GM18507 (cell line): ENCODE data around the gene ACYP2.
"Not testable (repeated sequence)": the region's sequence is repeated elsewhere in the genome, so short reads cannot be mapped to it uniquely, and the experiment has no call there.

Source experiments
- DNase-seq: peaks from one replicate; pipeline ENCODE4 v3.0.0; 2011; ENCODE audit warnings: low read depth; ENCODE audit not compliant: insufficient read length; ENCODE audit errors: extremely low spot score
- FAIRE-seq: peaks from 2 replicates; lab custom pipeline; 2011; peaks lifted over from hg19 to GRCh38; lab: Jason Lieb, UNC

Gene ACYP2

GRCh38 chr2:54256091-54256694 is 140.8 kb downstream of the ACYP2 start, which contains the start of gene TSPYL6:
TSS of gene TSPYL6 (minus strand) at chr2:54256229. CDS start at chr2:54256151, 78 bp downstream.
- FAIRE-seq (no peak), DNase-seq (no peak)

DNA sequence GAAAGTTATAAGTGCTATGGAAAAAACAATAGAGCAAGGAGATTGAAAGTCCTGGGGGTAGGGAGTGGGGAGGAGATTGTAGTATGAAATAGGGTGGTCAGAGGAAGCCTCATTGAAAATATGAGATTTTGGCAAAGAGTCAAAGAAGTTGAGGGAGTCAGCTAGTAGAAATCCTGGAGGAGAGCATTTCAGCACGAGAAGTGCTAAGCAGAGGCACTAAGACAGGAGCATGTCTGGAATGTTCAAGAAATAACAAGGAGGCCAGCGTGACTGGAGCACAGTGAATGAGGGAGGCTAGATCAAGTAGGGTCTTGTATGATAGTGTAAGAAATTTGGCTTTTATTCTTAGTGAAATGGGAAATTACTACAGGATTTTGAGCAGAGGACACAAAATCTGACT is 142.8 kb downstream of the ACYP2 start:
- DNase-seq (no peak), FAIRE-seq (no peak)

DNA sequence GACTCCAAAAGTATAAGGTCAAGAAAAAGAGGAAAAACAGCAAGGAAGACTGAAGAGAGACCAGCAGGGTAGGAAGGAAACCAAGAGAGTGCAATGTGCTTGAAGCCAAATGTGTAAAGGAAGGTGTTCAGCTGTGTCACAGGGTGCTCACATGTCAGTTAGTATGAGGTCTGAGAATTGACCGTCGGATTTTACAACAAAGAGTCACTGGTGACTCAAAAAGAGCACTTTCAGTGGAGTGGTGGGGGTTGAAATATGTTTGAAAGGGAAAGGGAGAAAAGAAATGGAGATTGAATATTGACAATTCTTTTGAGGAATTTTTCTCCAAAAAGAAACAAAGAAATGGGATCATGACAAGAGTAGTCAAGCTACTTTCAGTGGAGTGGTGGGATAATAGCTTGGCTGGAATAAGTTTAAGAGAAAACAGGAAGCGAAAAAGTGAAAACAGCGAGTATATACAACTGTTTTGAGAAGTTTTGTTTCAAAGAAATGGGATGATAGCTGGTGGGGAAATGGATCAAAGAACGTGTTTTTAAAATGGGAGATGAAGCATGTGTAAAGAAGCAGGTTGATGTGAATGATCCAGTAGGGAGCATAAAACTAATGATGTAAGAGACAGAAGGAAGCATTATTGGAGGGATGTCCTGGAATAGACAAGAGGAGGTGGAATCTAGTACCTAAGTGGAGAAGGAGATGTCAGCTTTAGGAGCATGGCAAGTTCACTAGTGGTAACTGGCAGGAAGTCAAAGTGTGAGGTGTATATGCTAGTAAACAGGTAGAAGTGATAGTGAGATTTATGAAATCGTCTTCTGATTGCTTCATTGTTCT is 144.2 kb downstream of the ACYP2 start:
- DNase-seq (peak; percentile 11), FAIRE-seq (peak; percentile 57)

DNA sequence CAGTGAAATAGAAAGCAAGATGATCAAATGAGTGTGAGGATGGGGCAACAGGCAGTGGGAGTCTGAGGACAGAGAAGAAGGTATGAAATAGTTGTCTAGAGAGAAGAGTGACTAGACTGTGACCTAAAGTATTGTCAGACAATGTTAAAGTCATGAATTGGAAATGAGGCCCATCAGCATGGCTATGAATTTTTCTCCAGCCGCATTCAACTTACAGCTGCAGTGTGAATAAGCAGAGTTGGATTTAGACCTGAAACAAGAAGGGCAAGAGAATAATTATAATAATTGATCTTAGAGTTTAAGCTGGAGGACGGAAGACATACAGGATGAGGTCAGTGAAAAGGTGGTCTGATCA is 144.8 kb downstream of the ACYP2 start:
- no peak for FAIRE-seq

DNA sequence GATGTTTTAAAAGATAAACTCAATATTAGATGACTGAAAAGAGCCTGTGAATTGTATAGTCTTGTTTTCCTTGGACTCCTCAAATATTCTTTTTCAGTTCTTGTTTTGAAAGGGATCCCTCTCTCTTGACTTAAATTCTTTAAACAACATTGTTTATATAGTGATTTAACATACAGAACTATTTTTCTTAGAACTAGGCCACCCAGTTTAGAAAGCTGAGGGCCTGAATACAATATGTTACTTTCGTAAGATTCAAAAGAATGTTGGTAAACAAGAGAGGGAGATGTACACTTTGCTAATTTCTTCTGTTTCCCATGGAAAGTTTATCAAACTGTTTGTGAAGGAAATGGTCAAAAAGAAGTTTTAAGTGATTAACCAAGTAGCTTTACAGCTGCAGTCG is 146.1 kb downstream of the ACYP2 start:
- FAIRE-seq (no peak), DNase-seq (no peak)

More for the DNA sequence above, 144.8 kb downstream of the ACYP2 start:
- no peak for DNase-seq

- no peak for DNase-seq
- FAIRE-seq: no peak
Observed at GRCh38 chr2:54262015-54262765, 146.8 kb downstream of the ACYP2 start.

GRCh38 chr2:54265081-54265480 is 149.7 kb downstream of the ACYP2 start:
- FAIRE-seq, DNase-seq: not testable (repeated sequence)

DNA sequence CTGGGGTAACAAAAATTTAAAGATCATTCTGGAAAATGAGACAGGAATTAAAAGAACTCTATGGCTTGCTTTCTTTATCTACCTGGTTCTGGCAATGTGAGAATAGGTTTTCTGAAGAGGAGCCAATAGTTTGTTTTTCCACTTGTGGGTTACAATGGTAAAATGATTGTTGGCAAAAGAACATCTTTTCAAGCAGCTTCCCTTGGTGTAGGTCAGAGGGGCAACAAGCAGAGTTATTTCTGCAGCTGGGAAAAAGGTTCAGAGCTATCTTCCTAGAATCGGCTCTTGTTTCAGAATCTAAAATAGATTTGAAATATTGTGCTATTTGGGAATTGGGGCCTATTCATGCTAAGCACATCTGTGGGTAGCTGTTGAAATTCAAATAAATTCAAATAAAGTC is 152.2 kb downstream of the ACYP2 start:
- FAIRE-seq (no peak), DNase-seq (no peak)

- DNase-seq: no peak
- FAIRE-seq: peak; percentile 26
Observed at GRCh38 chr2:54271189-54271588, 155.8 kb downstream of the ACYP2 start.

DNA sequence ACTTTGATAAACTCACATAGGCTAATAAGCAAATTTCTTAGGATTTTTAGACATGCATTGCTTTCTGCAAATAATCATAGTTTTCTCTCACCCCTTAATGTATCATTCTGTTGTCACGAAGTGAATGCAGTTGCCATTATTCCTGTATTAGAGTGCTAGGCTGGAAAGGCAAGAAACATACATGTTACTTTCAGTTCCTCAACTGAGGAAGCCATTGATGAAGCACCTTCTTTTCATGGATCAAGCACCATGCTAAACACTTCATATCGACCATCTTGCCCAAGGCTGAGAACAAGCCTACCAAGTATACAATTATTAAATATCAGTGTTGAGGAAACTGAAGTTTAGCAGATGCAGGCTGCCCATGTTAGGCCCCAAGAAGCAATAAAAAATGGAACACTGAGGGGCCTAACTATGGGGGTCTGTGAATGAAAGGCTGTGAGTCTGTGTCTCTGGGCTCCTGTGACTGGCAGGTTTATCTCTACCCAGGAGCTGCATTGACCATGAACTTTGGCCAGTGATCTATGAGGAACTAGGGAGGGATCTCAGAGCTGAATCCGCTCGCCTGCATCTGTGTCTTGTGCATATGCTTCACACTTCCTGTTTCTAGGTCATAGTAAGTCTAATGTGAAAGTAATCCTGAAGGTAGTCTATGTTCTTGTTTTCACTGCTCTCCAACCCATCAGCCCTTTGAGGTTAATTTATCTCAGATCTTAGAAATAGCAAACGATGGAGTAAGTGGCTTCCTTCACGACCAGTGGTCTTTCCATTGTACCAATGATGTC is 156.6 kb downstream of the ACYP2 start:
- peak; percentile 22 for DNase-seq
- FAIRE-seq: peak; percentile 76

- FAIRE-seq: no peak
- DNase-seq: no peak
Observed at GRCh38 chr2:54274781-54275242, 159.4 kb downstream of the ACYP2 start.

DNA sequence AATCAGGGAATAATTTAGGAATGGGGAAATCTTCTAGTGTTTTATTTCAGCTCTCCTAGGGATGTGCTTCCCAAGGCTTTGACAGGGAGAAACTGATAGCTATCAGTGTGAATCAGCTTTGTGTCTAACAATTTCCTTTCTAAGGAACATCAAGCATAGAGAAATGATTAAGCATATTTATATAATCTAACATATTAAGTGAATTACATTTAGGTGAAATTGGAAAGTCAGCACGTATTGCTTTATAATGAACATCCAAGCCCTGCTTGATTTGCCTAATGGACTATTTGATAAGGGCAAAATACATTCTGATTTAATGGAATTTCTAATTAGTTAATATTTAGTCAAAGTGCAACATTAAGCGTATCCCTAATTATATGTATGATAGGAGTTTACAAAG is 160.1 kb downstream of the ACYP2 start:
- FAIRE-seq (no peak), DNase-seq (no peak)

GRCh38 chr2:54279385-54279784 is 164.0 kb downstream of the ACYP2 start:
- FAIRE-seq: no peak
- DNase-seq: no peak

GRCh38 chr2:54284826-54285225 is 169.4 kb downstream of the ACYP2 start:
- FAIRE-seq: no peak

DNA sequence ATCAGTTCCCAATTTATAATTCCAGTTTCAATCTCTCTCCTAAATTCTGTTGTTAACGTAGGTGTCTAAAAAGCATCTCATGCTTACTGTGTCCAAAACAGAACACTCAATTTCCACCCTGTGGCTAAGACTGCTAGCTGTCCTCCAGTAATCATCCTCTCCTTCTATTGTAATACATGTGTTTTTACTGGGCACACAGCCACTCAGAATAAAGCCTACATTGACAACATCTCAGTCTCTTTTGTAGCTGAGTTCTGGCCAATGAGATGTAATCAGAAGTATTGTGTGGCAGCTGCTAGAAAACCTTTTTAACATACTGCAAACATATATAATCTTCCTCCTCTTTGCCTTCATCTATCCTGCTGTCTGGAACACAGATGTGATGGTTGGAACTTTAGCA is 170.0 kb downstream of the ACYP2 start:
- DNase-seq: no peak
- peak; percentile 33 for FAIRE-seq

More at GRCh38 chr2:54284826-54285225, 169.4 kb downstream of the ACYP2 start:
- DNase-seq: no peak

DNA sequence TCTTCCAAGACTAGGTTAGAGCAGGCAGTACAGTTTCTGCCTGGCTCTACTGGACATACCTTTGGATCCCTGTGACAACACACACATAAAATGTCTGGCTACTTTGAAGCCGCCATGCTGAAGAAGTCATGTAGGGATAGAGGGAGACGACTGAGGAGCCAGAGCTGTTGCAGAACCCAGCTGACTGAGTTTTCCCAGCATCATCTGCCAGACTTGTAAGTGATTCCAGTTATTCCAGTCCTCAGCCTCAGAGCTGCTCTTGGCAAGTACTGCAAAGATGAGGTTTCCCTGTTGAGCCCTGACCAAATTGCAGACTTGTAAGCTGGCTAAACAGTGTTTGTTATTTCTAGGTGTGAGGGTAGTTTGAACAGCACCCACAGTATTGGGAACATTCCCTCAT is 172.1 kb downstream of the ACYP2 start:
- no peak for FAIRE-seq
- no peak for DNase-seq

DNA sequence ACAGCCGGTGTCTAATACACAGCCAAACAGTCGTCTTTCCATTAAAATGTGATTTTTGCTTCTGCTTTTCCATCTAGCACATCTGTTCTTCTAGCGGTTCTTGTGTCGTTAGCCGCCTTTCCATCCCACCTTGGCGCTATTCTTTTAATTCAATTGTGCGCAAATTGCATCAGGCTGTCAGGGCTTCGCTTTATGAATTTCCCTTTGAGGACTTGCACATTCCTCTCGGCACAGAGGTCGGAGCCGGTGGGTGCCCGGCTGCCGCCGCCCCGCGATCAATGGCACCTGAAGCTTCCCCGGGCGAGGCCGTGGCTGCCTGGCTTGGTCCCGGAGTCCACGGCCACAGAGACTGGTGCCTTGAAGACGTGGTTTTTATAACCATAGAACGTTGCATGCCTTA is 174.5 kb downstream of the ACYP2 start:
- FAIRE-seq: no peak
- DNase-seq: no peak

DNA sequence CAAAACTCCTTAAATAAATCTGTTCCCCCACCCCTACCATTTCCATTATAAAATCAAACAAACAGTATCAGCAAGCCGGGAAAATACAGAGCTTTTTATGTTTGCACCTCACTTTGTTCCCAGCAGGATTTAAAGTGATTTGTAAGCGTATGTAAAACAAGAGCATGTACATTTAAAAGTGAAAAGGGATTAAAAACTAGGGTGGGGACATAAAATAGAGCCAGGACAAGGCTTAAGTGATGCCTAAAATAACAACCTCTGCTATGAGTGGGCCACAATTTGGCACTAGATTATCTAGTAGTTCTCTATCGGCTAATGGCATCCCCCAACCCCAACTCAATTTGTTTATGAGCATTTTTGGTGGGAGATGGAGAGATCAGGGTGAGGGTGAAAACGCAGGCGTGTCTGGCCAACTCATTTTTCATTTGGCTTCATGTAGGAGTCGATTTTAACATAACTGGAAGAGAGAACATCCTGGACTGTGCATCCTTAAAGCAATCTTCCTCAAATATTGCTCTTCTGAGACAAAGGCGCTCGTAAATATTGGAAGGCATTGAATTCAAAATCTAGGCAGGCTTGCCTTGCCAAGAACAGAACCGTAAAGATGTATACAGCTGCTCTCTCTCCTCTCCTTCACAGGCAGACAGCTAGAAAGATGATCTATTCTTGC is 175.1 kb downstream of the ACYP2 start:
- no peak for DNase-seq

DNA sequence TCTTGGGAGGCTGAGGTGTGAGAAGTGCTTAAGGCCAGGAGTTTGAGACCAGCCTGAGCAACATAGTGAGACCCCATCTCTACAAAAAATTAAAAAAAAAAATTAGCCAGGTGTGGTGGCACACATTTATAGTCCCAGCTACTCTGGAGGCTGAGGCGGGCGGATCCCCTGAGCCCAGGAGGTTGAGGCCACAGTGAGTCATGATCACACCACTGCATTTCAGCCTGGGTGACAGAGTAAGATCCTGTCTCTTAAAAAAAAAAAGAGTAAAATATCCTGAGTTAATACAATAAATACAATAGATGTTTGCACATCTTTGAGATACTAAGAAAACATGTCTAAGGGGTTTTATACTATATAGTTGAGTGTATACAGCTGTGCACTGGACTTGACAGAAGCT is 179.2 kb downstream of the ACYP2 start:
- not testable (repeated sequence) for FAIRE-seq, DNase-seq

More for the DNA sequence above, 175.1 kb downstream of the ACYP2 start:
- FAIRE-seq: no peak
